GM19395 (cell line): ENCODE data around the gene ZNF165.
"Not testable (repeated sequence)": the region's sequence is repeated elsewhere in the genome, so short reads cannot be mapped to it uniquely, and the experiment has no call there.

Experiments
- ATAC-seq: cut with Tn5 transposase; IDR thresholded peaks from one replicate; pipeline ENCODE4 v1.9.1; 2021; ENCODE audit warnings: mild to moderate bottlenecking, moderate library complexity; ENCODE audit not compliant: unreplicated experiment

The ZNF165 gene

DNA sequence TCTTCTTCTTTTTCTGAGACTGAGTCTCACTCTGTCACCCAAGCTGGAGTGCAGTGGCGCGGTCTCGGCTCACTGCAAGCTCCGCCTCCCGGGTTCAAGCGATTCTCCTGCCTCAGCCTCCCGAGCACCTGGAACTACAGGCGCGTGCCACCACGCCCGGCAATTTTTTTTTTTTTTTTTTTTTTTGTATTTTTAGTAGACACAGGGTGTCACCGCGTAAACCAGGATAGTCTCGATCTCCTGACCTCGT lies at the start of gene ZNF165:
Gene ZNF165, plus strand, starts transcription at position 188 of the 250 bp plus-strand sequence. CDS start 4,913 bp downstream, outside the sequence.
- ATAC-seq, result peak; percentile 32

DNA sequence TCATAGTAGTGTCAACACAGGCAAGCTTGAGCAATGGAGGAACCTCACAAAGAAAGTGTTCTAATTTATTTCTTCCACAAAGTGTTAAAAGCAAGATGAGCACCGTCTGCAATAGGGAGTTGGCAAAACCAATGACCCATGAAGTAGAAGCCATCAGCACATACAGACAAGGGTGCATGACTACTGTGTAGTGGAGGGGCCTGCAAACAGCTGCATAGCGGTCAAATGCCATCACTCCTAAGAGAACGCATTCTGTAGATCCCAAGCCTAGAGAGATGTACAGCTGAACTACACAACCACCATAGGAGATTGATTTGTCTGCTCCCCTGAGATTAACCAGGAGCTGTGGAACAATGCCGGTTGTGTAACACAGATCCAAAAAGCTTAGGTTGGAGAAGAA lies 26.8 kb upstream of the ZNF165 start:
- ATAC-seq, result no peak

DNA sequence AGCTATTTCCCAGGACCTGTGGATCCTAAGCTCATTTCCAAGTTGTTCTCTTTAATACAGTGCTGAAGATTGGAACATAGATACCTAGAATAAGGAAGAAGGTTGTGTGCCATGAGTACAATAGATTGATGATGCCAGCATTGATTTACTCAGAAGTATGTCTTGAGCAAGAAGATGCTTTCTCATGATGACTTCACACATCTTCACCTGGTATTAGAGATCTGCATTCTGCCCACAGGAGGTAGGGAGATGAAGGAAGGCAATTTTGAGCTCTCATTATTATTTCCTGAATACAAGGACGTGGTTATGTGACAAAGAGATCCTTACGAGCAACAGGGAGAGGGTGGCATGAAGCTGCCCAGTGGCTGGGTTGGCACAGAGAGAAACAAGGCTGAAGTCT lies 20.0 kb upstream of the ZNF165 start:
- no peak for ATAC-seq

DNA sequence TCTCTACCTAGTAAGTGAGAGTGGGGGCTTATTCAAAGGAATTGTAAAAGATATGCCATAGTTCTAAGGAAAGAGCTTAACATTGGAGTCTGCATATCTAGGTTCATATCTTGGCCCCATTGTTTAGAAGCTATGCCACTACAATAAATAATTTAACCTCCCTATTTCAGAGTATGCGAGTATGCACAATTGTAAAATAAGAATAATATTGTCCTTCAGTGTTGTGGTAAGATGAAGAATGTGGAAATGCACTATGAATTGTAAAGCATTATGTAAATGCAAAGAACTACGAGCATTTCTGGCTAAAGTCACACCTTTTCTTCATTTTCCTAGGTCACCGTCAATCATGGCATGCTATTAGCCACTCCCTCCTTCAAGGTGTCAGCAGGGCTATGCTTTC lies 16.1 kb upstream of the ZNF165 start:
- no peak for ATAC-seq

DNA sequence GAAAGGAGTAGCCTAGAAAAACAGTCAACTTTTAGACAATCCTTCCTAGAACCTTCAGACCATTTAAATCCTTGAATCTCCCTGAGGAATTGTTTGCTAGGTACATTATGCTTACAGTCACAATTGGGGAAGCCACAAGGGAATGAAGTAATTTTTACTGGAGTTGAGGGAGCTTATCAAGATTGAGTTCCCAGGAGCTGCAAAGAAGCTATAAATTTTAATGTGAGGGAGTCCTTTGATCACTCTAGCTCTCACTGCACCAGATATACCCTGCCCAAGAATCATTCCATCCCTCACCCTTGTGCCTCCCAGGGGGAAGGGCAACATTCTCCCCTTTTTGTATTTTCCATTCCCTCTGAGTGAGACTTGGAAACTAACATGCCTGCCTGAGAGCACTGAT lies 12.3 kb upstream of the ZNF165 start:
- no peak for ATAC-seq

DNA sequence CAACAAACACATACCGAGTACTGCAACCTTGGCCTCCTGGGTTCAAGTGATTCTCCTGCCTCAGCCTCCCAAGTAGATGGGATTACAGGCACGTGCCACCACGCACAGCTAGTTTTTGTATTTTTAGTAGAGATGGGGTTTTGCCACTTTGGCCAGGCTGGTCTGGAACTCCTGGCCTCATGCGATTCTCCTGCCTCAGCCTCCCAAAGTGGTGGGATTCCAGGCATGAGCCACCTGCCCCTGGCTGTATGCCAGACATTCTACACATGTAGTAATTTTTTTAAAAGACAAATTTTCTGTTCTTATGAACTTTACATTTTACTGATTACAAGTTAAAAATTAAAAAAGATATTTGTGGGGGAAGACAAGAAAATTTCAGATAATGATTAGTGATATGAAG lies 9.4 kb upstream of the ZNF165 start:
- ATAC-seq, result not testable (repeated sequence)

DNA sequence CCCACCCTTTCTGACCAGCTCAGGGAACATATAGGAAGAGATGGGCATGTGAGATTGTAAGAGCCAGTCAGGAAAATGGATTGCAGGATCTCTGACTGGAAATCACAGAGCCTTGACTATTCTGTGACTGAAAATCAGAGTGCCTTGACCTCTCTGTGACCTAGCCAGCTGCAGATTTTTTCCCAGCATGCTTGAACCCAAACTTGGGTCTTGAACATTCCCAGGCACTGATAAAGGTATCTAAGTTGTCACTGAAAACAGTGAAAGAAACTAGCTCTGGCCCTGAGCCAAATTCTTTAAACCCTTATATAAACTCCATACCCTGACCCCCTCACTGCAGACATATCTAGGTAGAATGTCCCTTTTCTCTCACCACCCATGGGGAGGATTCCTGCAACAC lies 2.3 kb upstream of the ZNF165 start:
- no peak for ATAC-seq

DNA sequence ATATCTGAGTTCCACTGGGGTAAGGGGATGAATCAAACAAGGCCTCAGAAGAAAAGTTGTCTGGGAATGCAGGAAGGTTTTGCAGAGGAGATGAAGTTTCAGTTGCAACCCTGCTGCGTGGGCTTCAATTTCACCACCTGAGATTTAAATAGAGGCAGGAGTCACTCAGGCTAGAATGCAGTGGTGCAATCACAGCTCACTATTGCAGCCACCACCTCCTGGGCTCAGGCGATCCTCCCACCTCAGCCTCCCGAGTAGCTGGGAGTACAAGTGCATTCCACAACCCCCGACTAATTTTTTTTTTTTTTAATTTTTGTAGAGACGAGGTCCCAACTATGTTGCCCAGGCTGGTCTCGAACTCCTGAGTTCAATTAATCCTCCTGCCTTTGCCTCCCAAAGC lies 1.5 kb upstream of the ZNF165 start:
- ATAC-seq, result no peak

DNA sequence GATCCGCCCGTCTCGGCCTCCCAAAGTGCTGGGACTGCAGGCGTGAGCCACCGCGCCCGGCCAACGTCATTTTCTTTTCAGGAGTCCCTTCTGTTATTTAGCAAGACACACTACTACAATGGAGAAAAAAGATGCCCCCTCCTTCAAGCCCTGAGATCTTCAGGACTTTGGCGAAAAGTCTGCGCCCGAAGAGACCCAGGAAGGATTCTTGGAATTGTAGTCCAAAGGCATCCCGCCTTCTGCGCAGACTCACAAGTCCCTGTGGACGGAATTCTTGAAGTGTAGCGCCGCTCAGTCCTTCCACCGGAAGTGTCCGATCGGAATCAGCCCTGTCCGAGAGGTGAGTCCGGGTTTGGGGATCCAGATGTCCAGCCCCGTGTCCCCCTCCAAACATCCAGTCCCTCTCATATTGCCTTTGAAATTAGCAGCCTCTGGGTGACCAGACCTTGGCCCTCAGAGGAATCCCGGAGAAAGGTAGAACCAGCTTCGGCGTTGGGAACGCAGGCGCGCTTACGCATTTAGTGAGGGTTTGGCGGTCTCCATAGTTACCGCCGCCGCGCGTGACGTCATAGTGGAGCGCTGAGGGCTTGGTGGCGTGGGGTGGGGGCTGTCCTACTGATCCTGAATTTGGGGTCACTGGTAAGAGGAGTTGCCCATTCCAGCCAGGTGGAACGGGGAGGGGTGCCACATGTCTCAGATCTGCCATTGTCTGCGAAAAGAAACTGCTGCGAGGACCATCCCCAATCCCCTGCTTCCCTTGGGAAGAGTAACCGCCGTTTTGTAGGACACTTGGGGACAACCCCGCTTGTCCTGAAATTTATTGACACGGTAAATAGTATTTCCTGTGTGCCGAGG lies 490 bp downstream of the ZNF165 start:
- peak; percentile 80 for ATAC-seq

DNA sequence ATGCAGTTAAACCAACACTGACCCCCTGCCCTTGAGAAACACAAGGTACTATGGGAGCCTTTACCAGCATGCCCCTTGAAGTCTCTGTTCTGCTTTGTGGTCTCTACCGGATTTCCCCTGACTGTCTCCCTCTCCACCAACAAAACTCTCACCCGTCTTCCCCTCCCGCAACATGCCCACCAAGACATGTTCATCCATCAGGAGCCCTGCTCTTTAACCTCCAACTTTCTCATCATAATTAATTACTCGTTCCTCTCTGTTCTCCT lies 1.1 kb downstream of the ZNF165 start:
- peak; percentile 47 for ATAC-seq

DNA sequence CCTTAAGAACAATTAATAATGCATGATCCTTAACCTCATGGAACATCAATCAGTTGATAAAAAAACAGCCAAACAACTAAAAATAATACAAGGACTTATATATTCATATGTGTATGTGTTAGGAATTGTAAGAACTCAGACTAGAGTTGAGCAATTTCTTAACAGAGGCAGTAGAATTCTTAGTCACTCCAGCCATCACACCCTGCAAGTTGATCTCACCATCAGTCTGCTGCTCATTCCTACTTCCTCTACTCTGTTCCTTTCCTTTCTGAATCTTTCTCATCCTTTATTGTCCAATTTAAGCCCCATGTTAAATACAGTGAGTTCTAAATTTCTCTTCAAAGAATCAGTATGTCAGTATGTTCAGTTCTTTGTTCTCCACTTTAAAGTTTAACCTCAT lies 2.6 kb downstream of the ZNF165 start:
- ATAC-seq, result no peak

DNA sequence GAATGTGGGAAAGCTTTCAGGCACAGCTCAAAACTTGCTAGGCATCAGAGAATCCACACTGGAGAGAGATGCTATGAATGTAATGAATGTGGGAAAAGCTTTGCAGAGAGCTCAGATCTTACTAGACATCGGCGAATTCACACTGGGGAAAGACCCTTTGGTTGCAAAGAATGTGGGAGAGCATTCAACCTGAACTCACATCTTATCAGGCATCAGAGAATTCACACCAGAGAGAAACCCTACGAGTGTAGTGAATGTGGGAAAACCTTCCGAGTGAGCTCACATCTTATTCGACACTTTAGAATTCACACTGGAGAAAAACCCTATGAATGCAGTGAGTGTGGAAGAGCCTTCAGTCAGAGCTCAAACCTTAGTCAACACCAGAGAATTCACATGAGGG lies 8.7 kb downstream of the ZNF165 start:
- ATAC-seq, result no peak

DNA sequence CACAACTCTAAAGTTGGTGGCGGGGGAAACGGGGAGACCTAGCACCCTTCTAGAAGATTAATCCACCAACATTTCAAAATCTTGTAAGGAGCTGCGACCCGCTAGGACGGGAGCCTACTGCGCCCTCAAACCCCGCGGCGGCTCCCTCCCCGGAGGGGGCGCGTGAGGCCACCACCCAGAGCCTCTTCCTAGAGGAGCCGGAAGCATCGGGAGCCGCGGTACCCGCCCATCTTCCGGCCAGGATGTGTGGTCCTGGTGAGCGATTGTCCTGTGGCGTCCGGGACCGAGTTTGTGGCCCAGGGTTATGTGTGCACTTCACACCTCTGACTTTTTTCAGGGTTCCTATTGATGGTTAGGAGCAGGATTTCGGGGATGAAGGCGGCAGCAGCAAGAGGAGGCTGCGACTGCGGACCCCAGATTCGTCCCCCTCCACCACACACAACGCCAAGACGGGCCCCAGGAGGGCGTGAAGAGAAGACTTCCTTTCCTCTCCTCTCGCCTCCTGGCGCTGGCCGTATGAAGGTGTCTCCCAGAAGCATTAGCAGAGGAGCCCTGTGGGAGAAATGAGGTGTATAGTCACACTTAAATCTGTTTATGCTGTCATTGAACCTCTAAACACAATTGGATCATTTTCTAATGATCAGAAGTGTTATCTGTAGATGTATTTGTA lies 10.7 kb downstream of the ZNF165 start:
- ATAC-seq, result no peak

DNA sequence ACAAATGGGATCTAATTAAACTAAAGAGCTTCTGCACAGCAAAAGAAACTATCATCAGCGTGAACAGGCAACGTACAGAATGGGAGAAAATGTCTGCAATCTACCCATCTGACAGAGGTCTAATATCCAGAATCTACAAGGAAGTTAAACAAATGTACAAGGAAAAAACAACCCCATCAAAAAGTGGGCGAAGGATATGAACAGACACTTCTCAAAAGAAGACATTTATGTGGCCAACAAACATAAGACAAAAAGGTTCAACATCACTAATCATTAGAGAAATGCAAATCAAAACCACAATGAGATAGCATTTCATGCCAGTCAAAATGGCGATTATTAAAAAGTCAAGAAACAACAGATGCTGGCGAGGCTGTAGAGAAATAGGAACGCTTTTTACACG lies 21.9 kb downstream of the ZNF165 start:
- not testable (repeated sequence) for ATAC-seq

DNA sequence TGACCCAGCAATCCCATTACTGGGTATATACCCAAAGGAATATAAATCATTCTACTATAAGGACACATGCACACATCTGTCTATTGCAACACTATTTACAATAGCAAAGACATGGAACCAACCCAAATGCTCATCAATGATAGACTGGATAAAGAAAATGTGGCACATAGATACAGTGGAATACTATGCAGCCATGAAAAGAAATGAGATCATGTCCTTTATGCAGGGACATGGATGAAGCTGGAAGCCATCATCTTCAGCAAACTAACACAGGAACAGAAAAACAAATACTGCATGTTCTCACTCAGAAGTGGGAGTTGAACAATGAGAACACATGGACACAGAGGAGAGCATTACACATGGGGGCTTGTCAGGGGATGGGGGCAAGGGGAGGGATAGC lies 22.3 kb downstream of the ZNF165 start:
- ATAC-seq, result not testable (repeated sequence)

DNA sequence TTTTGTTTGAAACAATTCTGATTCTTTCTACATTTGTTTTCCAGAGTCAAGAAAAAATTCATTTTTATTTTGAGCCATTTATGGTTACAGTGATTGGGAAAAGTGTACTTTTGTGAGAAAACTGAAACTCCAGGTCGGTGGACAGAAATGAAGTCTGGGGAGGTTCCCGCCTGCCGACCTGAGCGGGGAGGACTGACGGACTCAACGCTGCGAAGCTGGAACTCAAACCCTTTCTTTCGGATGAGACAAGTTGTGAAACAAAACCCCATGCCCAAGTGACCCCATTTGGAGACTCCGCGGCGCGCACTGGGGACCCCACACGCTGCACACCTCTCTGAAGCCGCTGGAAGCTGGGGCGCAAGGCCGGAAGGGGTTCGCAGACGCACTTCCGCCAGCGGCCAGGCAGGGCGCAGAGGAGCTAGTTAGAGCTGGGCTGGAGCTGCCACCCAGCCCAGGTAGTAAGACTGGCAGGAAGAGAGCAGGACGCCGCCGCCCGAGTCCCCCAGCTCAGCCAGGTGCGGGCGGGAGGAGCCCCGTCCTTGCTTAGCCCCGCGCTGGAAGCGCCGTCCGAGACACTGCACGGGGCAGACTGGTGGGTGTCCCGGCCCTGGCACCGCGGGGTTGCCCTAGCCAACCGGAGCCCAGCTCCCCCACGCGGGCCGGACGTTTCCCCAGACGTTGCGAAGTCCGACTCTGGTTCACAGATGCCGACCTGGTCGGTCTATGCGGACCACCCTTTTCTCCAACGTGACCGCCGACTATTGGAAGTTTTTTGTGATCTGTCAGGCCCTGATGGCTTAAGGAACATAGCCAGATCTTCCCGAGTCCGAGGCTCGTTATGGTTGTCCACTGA lies 24.2 kb downstream of the ZNF165 start:
- peak; percentile 99 for ATAC-seq

DNA sequence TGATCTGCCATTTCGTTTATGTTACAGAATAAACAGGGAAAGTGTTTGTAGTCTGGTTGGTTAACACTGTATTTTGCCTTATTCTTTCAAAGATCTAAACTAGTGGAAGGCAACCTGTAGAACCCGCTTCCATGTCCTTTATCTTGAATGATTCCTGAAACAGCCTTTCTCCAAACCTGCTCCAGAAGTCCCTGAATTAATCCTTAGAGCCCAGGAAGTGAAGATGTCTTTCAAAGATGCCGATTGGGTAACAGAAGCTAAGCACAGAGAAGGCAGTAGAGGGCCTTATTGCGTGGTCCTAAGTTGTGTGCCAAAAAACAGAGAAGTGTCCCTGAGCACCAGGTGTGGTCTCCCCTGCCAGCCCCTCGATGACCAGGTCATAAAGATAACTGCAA lies 24.9 kb downstream of the ZNF165 start:
- ATAC-seq, result no peak

DNA sequence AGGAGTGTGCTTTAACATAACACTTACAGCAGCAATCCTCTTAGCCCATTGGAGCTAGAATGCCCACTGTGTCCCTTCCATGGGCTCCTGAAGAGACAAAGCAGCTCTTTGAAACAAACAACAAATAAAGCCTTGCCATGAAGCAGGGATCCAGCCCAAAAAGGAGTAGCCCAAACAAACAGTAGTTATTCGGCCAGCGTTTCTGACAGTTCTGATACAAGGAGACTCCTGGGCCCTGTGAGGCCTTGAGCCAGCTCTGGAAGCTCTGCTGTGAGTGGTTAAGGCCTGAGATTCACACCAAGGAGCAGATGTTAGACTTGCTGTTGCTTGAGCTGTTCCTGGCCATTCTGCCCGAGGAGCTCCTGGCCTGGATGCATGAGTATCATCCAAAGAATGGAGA lies 27.1 kb downstream of the ZNF165 start:
- no peak for ATAC-seq

DNA sequence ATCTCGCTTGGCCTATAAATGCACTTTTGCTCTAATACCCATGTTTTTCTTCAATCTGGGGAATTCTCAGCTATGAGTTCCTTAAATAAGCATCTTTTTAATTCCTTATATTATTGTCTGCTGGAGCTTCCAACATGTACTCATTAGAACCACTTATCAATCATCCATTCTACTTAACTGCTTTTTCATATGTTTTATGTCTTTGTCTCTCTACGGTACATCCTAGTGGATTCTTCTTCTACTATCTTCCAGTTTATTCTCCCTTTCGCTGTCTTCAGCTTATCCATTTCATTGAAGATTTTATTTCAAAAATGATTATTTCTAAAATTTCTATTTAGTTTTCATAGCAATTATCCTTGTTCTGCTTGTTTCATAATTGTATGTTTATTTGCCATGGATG lies 31.6 kb downstream of the ZNF165 start:
- no peak for ATAC-seq

DNA sequence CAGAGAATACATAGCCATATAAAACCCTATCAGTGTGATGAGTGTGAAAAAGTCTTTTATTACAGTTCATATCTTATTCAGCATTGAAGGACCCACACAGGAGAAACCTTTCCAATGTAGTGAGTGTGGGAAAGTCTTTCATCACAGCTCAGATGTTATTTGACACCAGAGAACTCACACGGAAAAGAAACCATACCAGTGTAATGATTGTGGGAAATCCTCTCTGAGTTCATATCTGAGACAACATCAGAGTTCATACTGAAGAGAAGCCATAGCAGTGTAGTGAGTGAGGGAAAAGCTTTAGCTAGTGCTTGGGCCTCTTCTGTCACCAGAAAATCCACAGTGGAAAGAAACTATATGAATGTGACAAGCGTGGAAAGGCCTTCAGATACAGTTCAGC lies 35.4 kb downstream of the ZNF165 start:
- no peak for ATAC-seq

DNA sequence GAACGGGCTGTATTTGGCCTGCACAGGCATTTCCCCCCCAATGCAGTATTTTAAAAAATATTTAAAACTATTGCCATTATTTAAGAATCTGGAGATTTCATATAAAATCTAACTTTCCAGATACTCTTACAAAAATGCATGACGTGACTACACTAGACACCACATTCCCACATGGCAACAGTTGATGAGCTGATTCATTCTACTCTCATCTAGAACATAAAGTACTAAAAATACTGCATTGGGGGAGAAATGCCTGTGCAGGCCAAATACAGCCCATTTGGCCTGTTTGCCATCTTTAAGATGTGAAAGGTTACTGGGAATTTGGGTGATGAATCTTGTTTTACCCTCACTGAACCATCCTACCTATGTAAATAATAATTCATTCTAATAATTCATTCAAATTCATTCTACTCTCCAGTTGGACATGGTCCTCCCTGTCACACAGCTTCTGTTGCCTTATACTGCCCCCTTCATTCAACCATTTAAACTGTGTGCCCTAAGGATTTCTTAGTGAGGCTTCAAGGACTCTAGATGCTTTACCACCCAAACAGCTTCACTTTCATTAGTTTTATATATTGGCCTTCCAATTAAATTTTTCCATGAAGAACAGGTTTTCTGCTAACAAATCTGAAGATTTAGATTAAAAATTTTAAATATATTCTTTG lies 37.1 kb downstream of the ZNF165 start:
- no peak for ATAC-seq

DNA sequence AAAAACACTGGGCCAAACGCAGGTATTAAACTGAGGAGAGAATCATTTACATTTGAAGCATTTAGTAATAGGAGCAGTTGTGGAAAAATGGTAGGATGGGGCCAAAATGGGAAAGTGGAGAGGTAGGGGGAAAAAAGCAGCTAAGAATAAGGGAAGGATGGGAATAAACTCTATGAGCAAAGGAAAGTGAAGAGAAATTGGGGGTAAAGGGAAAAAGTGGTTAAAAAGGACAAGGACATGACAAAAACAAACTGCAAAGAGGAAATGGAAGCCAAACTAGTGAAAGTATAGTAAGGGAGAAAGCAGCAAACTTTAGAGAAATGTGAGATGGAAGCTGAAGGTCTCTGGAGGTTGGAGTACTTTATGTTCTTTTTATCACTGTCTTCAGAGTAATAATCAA lies 37.8 kb downstream of the ZNF165 start:
- no peak for ATAC-seq
